Ishikawa (cell line): ENCODE measurements around the gene SHISA9.

Experiments used
- RAD21 ChIP-seq: IDR thresholded peaks from 2 replicates; pipeline ENCODE4 v1.6.1; 2012; ENCODE audit warnings: low read depth
- TAF1 ChIP-seq: IDR thresholded peaks from 2 replicates; pipeline ENCODE4 v1.6.1; 2012; ENCODE audit warnings: low read depth, mild to moderate bottlenecking

GRCh38 chr16:13269905-13270528 is 368.6 kb downstream of the SHISA9 start:
- TF ChIP-seq TAF1 (no peak), RAD21 (no peak)
